Measurements from ENCODE around the gene CCDC28A. TPM values are rescaled to one million over a fixed set of nuclear protein-coding genes. Genes with fewer than 3 reads are reported as not detected.

Gene CCDC28A
- total and polyA plus RNA-seq, 4 donors, result 11.9 to 20.3 (median 16.1) TPM

- TF ChIP-seq ZBTB33 (IDR thresholded peaks at IDR 0.05) (no peak), RAD21 (IDR thresholded peaks at IDR 0.05) (no peak), FOXA1 (IDR thresholded peaks at IDR 0.05) (no peak)
- no peak for DNase-seq (ENCODE audit: low spot score)
- Histone ChIP-seq H3K4me3 (ENCODE audit: low read depth in 1 of 3, low read length in 3 of 3) (no peak overlapping the region), H3K9ac (ENCODE audit: low read depth in 1 of 2, low read length in 2 of 2) (no peak overlapping the region), H3K27me3 (ENCODE audit: control insufficient read depth in 4 of 4, insufficient read depth in 4 of 4, low read length in 3 of 4) (no peaks in the 10 kb centered on the region), H3K9me3 (ENCODE audit: control insufficient read depth in 4 of 4, low read length in 3 of 4) (no peaks in the 10 kb centered on the region), H3K36me3 (ENCODE audit: control insufficient read depth in 4 of 4, insufficient read depth in 3 of 4, low read depth in 1 of 4, low read length in 3 of 4) (peaks cover 3 to 21% (median 13%) of the 10 kb centered on the region in 4 donors), H3K4me1 (ENCODE audit: control insufficient read depth in 4 of 4, insufficient read depth in 4 of 4, low read length in 3 of 4) (peaks cover 3 to 22% (median 16%) of the 10 kb centered on the region in 4 donors), H3K27ac (ENCODE audit: low read depth in 1 of 2, low read length in 2 of 2) (no peak overlapping the region)
- 97% methylated on average over 1 of the region's 1 CpG for WGBS
Measured at GRCh38 chr6:138776659-138777058, 3.1 kb downstream of the CCDC28A start.

GRCh38 chr6:138778331-138778730 is 4.8 kb downstream of the CCDC28A start:
- DNase-seq (ENCODE audit: low spot score), result no peak
- H3K9me3 ChIP-seq (ENCODE audit: control insufficient read depth in 4 of 4, low read length in 3 of 4), result no peaks in the 10 kb centered on the region
- 95% methylated on average over 6 of the region's 6 CpGs for WGBS
- H3K4me3 ChIP-seq (ENCODE audit: low read depth in 1 of 3, low read length in 3 of 3), result no peak overlapping the region
- H3K27ac ChIP-seq (ENCODE audit: low read depth in 1 of 2, low read length in 2 of 2), result no peak overlapping the region
- H3K4me1 ChIP-seq (ENCODE audit: control insufficient read depth in 4 of 4, insufficient read depth in 4 of 4, low read length in 3 of 4), result peaks cover 1 to 16% (median 10%) of the 10 kb centered on the region in 4 donors
- no peaks in the 10 kb centered on the region for H3K27me3 ChIP-seq (ENCODE audit: control insufficient read depth in 4 of 4, insufficient read depth in 4 of 4, low read length in 3 of 4)
- TF ChIP-seq FOXA1 (IDR thresholded peaks at IDR 0.05) (no peak), GABPA (IDR thresholded peaks at IDR 0.05 in 1 of 2, conservative IDR thresholded peaks at IDR 0.05 in 1 of 2) (no peak), RAD21 (IDR thresholded peaks at IDR 0.05) (no peak), CTCF (IDR thresholded peaks at IDR 0.05; ENCODE audit: low read depth, low read length, missing input control) (no peak), SP1 (IDR thresholded peaks at IDR 0.05) (no peak)
- H3K36me3 ChIP-seq (ENCODE audit: control insufficient read depth in 4 of 4, insufficient read depth in 3 of 4, low read depth in 1 of 4, low read length in 3 of 4), result peaks cover 3 to 30% (median 20%) of the 10 kb centered on the region in 4 donors
- no peak overlapping the region for H3K9ac ChIP-seq (ENCODE audit: low read depth in 1 of 2, low read length in 2 of 2)

- H3K36me3 ChIP-seq (ENCODE audit: control insufficient read depth in 4 of 4, insufficient read depth in 3 of 4, low read depth in 1 of 4, low read length in 3 of 4), result peaks cover 1 to 31% (median 18%) of the 10 kb centered on the region in 4 donors
- no peak for DNase-seq (ENCODE audit: low spot score)
- no peak overlapping the region for H3K4me3 ChIP-seq (ENCODE audit: low read depth in 1 of 3, low read length in 3 of 3)
- TF ChIP-seq CTCF (IDR thresholded peaks at IDR 0.05; ENCODE audit: low read depth, low read length, missing input control) (no peak), EGR1 (IDR thresholded peaks at IDR 0.05; ENCODE audit: low read depth in 2 of 2) (no peak), RXRA (IDR thresholded peaks at IDR 0.05) (no peak), HNF4A (conservative IDR thresholded peaks at IDR 0.05) (no peak), FOXA1 (IDR thresholded peaks at IDR 0.05) (no peak), RAD21 (IDR thresholded peaks at IDR 0.05) (no peak), YY1 (IDR thresholded peaks at IDR 0.05) (no peak), GABPA (IDR thresholded peaks at IDR 0.05 in 1 of 2, conservative IDR thresholded peaks at IDR 0.05 in 1 of 2) (no peak), NR2F2 (IDR thresholded peaks at IDR 0.05) (no peak), REST (IDR thresholded peaks at IDR 0.05) (no peak), TAF1 (conservative IDR thresholded peaks at IDR 0.05) (no peak), JUND (IDR thresholded peaks at IDR 0.05) (no peak)
- H3K27ac ChIP-seq (ENCODE audit: low read depth in 1 of 2, low read length in 2 of 2), result no peak overlapping the region
- no peaks in the 10 kb centered on the region for H3K9me3 ChIP-seq (ENCODE audit: control insufficient read depth in 4 of 4, low read length in 3 of 4)
- H3K9ac ChIP-seq (ENCODE audit: low read depth in 1 of 2, low read length in 2 of 2), result no peak overlapping the region
- 89% methylated on average over 4 of the region's 4 CpGs for WGBS
- H3K4me1 ChIP-seq (ENCODE audit: control insufficient read depth in 4 of 4, insufficient read depth in 4 of 4, low read length in 3 of 4), result no peaks in the 10 kb centered on the region
- no peaks in the 10 kb centered on the region for H3K27me3 ChIP-seq (ENCODE audit: control insufficient read depth in 4 of 4, insufficient read depth in 4 of 4, low read length in 3 of 4)
Measured at GRCh38 chr6:138782243-138782642, 8.7 kb downstream of the CCDC28A start.
